ENCODE measurements around the gene ATP6V0B.
A peak's percentile ranks its signal among the peaks of the same experiment; 100 is the strongest.

Gene ATP6V0B

GRCh38 chr1:43946236-43947060 lies 28.3 kb upstream of the ATP6V0B start, which contains the start of gene IPO13:
Gene IPO13 (plus strand): TSS chr1:43946950. CDS start chr1:43947601, 651 bp downstream.
- DNase-seq: peak; percentile 93

- no peak for DNase-seq
Observed at GRCh38 chr1:43947061-43947873, 27.5 kb upstream of the ATP6V0B start.

- DNase-seq: no peak
Observed at GRCh38 chr1:43947874-43948437, 26.8 kb upstream of the ATP6V0B start.

DNA sequence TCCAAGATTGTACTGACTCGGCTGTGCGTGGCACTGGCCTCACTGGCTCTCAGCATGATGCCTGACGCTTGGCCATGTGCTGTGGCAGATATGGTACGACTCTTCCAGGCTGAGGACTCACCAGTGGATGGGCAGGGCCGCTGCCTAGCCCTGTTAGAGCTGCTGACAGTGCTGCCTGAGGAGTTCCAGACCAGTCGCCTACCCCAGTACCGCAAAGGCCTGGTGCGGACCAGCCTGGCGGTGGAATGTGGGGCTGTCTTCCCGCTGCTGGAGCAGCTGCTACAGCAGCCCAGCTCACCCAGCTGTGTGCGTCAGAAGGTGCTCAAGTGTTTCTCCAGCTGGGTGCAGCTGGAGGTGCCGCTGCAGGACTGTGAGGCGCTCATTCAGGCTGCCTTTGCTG lies 25.1 kb upstream of the ATP6V0B start:
- DNase-seq: no peak

GRCh38 chr1:43951021-43951985 lies 23.5 kb upstream of the ATP6V0B start:
- DNase-seq: no peak

DNA sequence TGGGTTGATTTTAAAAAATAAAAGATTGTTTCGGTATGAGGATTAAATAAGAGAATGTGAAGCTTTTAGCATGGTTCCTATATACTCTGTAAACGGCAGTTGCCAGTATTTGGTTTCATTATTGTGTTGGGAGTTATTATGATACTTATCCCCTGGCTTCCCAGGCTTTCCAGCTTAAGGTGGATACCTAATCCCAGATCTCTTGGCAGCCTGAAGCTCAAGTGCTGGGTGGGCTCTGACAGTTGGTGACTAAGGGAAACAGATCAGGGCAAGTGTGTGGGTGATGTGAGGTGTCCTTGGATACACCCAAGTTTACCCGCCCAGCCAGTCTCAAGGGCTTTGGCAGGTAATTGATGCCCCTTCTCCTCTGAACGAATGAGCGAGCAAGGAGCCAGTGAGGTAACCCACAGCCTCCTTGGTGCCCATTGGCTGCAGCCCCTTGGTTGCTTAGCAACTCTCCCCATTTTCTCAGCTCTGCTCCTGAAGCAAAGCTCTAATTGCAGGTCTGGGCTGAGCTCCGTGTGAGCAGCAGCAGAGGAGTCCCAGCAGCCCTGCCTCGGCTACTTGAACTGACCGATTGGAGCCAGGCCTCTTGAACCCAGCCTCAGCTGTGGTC lies 21.9 kb upstream of the ATP6V0B start:
- peak; percentile 100 for DNase-seq

GRCh38 chr1:43953361-43953760 lies 21.4 kb upstream of the ATP6V0B start:
- peak; percentile 36 for DNase-seq

DNA sequence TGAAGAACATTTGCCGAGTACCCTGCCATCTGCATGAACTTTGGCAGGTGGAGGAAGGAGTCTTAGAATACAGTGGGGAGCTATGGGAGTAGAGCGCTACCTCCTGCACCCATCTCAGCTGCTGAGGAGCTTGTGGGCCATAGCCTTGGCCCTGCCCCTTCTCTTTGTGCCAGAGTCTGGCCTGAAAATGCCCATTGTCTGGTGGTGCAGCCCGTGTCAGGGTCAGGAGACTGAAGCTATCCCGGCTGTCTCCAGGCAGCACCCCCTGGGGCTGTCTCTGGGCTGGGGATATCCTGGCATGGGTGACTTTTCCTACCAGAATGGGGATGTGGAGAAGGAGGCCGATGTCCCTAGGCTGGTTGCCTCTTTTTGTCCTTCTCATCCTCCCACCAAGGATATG lies 20.7 kb upstream of the ATP6V0B start:
- no peak for DNase-seq

GRCh38 chr1:43956234-43956633 lies 18.5 kb upstream of the ATP6V0B start:
- no peak for DNase-seq

GRCh38 chr1:43957407-43958040 lies 17.2 kb upstream of the ATP6V0B start:
- no peak for DNase-seq

GRCh38 chr1:43958351-43959255 lies 16.2 kb upstream of the ATP6V0B start:
- DNase-seq: no peak

DNA sequence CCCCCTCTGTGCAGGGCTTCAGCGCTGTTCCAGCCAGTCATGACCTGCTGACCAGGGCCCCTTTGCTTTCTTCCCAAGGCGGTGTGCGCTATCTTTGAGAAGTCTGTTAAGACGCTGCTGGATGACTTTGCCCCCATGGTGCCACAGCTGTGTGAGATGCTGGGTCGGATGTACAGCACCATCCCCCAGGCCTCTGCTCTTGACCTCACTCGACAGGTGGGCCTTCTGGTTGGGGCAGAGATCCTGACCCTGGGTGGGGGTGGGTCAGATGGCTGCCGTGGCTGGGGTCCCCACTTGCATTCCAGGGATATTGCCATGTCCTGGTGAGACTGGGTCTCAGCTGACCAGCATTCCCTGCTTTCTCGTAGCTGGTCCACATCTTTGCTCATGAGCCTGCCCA lies 14.0 kb upstream of the ATP6V0B start:
- DNase-seq: no peak

- no peak for DNase-seq
Observed at GRCh38 chr1:43961692-43962091, 13.1 kb upstream of the ATP6V0B start.

GRCh38 chr1:43962324-43962723 lies 12.4 kb upstream of the ATP6V0B start:
- no peak for DNase-seq

DNA sequence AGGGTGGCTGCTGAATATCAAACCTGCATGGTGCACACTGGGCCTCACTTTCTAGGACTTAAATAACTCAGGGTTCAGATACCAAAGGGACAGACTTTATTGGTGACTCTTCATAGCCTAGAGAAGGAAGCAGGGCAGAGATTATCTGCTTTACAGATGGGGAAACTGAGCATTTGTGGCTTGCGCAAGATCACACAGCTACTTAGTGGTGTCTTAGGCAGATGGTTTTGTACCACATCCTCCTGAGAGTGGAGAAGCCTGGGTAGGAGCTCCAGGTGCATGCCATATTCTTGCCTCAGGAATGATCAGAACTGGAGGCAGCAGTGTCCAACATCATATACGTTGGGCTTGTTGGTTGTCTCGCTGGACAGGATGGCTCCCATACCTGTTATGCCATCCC lies 11.8 kb upstream of the ATP6V0B start:
- DNase-seq: no peak

- no peak for DNase-seq
Observed at GRCh38 chr1:43963890-43964289, 10.9 kb upstream of the ATP6V0B start.

GRCh38 chr1:43965316-43965715 lies 9.4 kb upstream of the ATP6V0B start:
- no peak for DNase-seq

DNA sequence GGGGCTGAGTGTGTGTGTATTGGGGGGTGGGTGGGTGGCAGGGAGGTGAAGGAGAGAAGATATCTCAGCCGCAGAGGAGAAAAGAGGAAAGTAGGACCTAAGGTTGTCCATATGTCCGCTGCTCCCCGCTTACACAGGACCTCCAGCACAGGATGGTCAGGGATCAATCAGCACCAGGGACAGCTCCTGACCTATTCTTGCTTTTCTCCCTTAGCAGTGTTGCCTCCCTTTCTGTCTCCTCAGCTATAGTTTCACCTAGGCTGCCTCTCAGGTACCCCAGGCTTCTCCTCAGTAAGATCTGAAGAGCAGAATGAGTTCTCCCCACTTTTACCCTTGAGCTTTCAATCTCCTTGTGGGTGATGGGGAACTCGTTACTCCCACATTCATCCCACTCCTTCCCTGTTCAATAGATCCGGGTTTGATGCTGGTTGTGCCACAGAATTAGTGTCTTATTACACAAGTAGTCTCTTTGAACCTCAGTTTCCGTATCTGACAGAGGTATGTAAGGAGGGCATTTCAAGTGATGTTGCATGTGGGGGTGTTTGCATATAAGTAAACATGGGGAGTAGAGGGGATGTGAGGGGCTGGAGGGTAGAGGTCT lies 6.3 kb upstream of the ATP6V0B start:
- DNase-seq: no peak

- no peak for DNase-seq
Observed at GRCh38 chr1:43969416-43969745, 5.4 kb upstream of the ATP6V0B start.
